ENCODE results near the gene USP1.

Gene USP1

GRCh38 chr1:62493656-62494055 lies 56.8 kb downstream of the USP1 start:
- peak; percentile 25 for DNase-seq (ENCODE audit: low spot score)

GRCh38 chr1:62494137-62494536 lies 57.3 kb downstream of the USP1 start:
- DNase-seq (ENCODE audit: low spot score) = no peak

GRCh38 chr1:62500210-62500609 lies 63.4 kb downstream of the USP1 start:
- DNase-seq (ENCODE audit: low spot score) = no peak
